ENCODE measurements around the gene CLSTN3. TPM values are rescaled to one million over a fixed set of nuclear protein-coding genes. Genes with fewer than 3 reads are reported as not detected.

CLSTN3 gene
- total and polyA plus RNA-seq, 2 of the 13 experiments (the other 11 are each of a cell fraction or from before 2014, with no cell fraction given): 26.2 to 94.1 TPM

- TF ChIP-seq PHF5A (CRISPR knock-in tag; IDR thresholded peaks at IDR 0.05; ENCODE audit: low read depth, unreplicated experiment) (peak; percentile 54), ZNF143 (CRISPR knock-in tag; IDR thresholded peaks at IDR 0.05) (no peak), SALL2 (CRISPR knock-in tag; IDR thresholded peaks at IDR 0.05) (peak; percentile 84; the same call in 1 of the 2 replicates), PATZ1 (CRISPR knock-in tag; IDR thresholded peaks at IDR 0.05) (peak; percentile 80), RELA (CRISPR knock-in tag; IDR thresholded peaks at IDR 0.05) (no peak), PAF1 (CRISPR knock-in tag; IDR thresholded peaks at IDR 0.05) (no peak), HIVEP1 (CRISPR knock-in tag; IDR thresholded peaks at IDR 0.05) (no peak), ZNF331 (CRISPR knock-in tag; IDR thresholded peaks at IDR 0.05) (peak; percentile 69), ZNF761 (CRISPR knock-in tag; conservative IDR thresholded peaks at IDR 0.05) (no peak), ZBTB42 (CRISPR knock-in tag; IDR thresholded peaks at IDR 0.05) (no peak), GTF3A (CRISPR knock-in tag; conservative IDR thresholded peaks at IDR 0.05) (no peak), ZNF441 (CRISPR knock-in tag; IDR thresholded peaks at IDR 0.05; ENCODE audit: borderline replicate concordance) (0 out of 2 replicates have a peak, but pooled peaks have one; percentile 25), ZNF430 (CRISPR knock-in tag; IDR thresholded peaks at IDR 0.05) (peak; percentile 10; the same call in 1 of the 2 replicates), PCBP2 (optimal IDR thresholded peaks at IDR 0.05; ENCODE audit: low read depth, low read length, poor library complexity, severe bottlenecking) (peak; percentile 19), ZNF784 (CRISPR knock-in tag; IDR thresholded peaks at IDR 0.05; ENCODE audit: borderline replicate concordance) (no peak; the same call in 1 of the 2 replicates), MBNL3 (CRISPR knock-in tag; conservative IDR thresholded peaks at IDR 0.05) (no peak), ZBTB7B (CRISPR knock-in tag; IDR thresholded peaks at IDR 0.05) (no peak), ARNT (IDR thresholded peaks at IDR 0.05) (no peak)
- TF ChIP-seq, protein P1, sequence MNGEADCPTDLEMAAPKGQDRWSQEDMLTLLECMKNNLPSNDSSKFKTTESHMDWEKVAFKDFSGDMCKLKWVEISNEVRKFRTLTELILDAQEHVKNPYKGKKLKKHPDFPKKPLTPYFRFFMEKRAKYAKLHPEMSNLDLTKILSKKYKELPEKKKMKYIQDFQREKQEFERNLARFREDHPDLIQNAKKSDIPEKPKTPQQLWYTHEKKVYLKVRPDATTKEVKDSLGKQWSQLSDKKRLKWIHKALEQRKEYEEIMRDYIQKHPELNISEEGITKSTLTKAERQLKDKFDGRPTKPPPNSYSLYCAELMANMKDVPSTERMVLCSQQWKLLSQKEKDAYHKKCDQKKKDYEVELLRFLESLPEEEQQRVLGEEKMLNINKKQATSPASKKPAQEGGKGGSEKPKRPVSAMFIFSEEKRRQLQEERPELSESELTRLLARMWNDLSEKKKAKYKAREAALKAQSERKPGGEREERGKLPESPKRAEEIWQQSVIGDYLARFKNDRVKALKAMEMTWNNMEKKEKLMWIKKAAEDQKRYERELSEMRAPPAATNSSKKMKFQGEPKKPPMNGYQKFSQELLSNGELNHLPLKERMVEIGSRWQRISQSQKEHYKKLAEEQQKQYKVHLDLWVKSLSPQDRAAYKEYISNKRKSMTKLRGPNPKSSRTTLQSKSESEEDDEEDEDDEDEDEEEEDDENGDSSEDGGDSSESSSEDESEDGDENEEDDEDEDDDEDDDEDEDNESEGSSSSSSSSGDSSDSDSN (CRISPR knock-in tag; IDR thresholded peaks at IDR 0.05): 0 out of 2 replicates have a peak, but pooled peaks have one; percentile 2
- TF ChIP-seq, protein P2, sequence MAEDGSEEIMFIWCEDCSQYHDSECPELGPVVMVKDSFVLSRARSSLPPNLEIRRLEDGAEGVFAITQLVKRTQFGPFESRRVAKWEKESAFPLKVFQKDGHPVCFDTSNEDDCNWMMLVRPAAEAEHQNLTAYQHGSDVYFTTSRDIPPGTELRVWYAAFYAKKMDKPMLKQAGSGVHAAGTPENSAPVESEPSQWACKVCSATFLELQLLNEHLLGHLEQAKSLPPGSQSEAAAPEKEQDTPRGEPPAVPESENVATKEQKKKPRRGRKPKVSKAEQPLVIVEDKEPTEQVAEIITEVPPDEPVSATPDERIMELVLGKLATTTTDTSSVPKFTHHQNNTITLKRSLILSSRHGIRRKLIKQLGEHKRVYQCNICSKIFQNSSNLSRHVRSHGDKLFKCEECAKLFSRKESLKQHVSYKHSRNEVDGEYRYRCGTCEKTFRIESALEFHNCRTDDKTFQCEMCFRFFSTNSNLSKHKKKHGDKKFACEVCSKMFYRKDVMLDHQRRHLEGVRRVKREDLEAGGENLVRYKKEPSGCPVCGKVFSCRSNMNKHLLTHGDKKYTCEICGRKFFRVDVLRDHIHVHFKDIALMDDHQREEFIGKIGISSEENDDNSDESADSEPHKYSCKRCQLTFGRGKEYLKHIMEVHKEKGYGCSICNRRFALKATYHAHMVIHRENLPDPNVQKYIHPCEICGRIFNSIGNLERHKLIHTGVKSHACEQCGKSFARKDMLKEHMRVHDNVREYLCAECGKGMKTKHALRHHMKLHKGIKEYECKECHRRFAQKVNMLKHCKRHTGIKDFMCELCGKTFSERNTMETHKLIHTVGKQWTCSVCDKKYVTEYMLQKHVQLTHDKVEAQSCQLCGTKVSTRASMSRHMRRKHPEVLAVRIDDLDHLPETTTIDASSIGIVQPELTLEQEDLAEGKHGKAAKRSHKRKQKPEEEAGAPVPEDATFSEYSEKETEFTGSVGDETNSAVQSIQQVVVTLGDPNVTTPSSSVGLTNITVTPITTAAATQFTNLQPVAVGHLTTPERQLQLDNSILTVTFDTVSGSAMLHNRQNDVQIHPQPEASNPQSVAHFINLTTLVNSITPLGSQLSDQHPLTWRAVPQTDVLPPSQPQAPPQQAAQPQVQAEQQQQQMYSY (CRISPR knock-in tag; IDR thresholded peaks at IDR 0.05): no peak
These were observed 21.2 kb upstream of the CLSTN3 start, which contains the start of gene C1RL (continued) for GRCh38 chr12:7108796-7109571.

All from HepG2 (cell line).